Stimulated activated CD8-positive, alpha-beta memory T cell treated with anti-CD3 and anti-CD28 coated beads, Interleukin-12 subunit alpha, Interleukin-12 subunit beta, amount 100 ng/mL, for 4 hours (primary cell): ENCODE measurements around the gene PSMB10.

Experiments used
- DNase-seq: peaks from one replicate; pipeline ENCODE4 v3.0.0-alpha.2; 2020; ENCODE audit warnings: low read depth

The PSMB10 gene

GRCh38 chr16:67963662-67964321 is 27.1 kb upstream of the PSMB10 start:
- DNase-seq, result no peak

GRCh38 chr16:67963292-67963661 is 26.6 kb upstream of the PSMB10 start:
- no peak for DNase-seq

- DNase-seq, result no peak
These were observed 25.5 kb upstream of the PSMB10 start for GRCh38 chr16:67962135-67962534.

- no peak for DNase-seq
These were observed 24.9 kb upstream of the PSMB10 start for GRCh38 chr16:67961551-67961957.

GRCh38 chr16:67959536-67960329 is 23.1 kb upstream of the PSMB10 start:
- DNase-seq, result no peak

GRCh38 chr16:67957622-67958021 is 21.0 kb upstream of the PSMB10 start:
- no peak for DNase-seq

- DNase-seq, result no peak
These were observed 18.0 kb upstream of the PSMB10 start for GRCh38 chr16:67954421-67955196.

- no peak for DNase-seq
These were observed 17.2 kb upstream of the PSMB10 start for GRCh38 chr16:67953641-67954375.

GRCh38 chr16:67951485-67951884 is 14.8 kb upstream of the PSMB10 start:
- DNase-seq, result no peak

GRCh38 chr16:67950335-67950843 is 13.7 kb upstream of the PSMB10 start:
- no peak for DNase-seq

GRCh38 chr16:67949645-67950044 is 13.0 kb upstream of the PSMB10 start:
- no peak for DNase-seq

GRCh38 chr16:67948015-67948414 is 11.4 kb upstream of the PSMB10 start:
- DNase-seq, result no peak

- no peak for DNase-seq
These were observed 10.4 kb upstream of the PSMB10 start for GRCh38 chr16:67946966-67947558.

- DNase-seq, result no peak
These were observed 9.5 kb upstream of the PSMB10 start for GRCh38 chr16:67946128-67946569.

- DNase-seq, result no peak
These were observed 8.8 kb upstream of the PSMB10 start for GRCh38 chr16:67945392-67945933.

- DNase-seq, result no peak
These were observed 8.2 kb upstream of the PSMB10 start for GRCh38 chr16:67944690-67945391.

GRCh38 chr16:67943619-67944504 is 7.2 kb upstream of the PSMB10 start, which contains the start of gene LCAT:
Gene LCAT (minus strand): TSS chr16:67944120. CDS start chr16:67944101, 19 bp downstream.
- DNase-seq, result no peak

- DNase-seq, result no peak
These were observed 6.6 kb upstream of the PSMB10 start for GRCh38 chr16:67943256-67943618.

- DNase-seq, result no peak
These were observed 6.0 kb upstream of the PSMB10 start for GRCh38 chr16:67942510-67943255.
